Left cardiac atrium (tissue), 4 donors: ENCODE measurements around the gene CD46. TPM values are rescaled to one million over a fixed set of nuclear protein-coding genes. Genes with fewer than 3 reads are reported as not detected.
"Not testable (repeated sequence)": the region's sequence is repeated elsewhere in the genome, so short reads cannot be mapped to it uniquely, and the experiment has no call there.

Experiments used
- ATAC-seq, 2 donors: fragments of 200-7000 bp; cut with Tn5 transposase; one replicate each; pipeline ENCODE4 v1.9.1; 2020; ENCODE audit warnings: mild to moderate bottlenecking in 2 of 2, moderate library complexity in 2 of 2
- DNase-seq: peaks from one replicate; pipeline ENCODE4 v3.0.0-alpha.2; 2020
- intact Hi-C, 2 donors: fragments of 100-400 bp; cut with DNase I; formaldehyde crosslinking; loops; one replicate each; pipeline versions ENCODE4 v1.14.1 to v1.15.1; 2022 to 2023
- total RNA-seq, 2 donors: library from RNA; stranded (reverse); fragmentation: NEBNext Ultra II Directional; extraction: Animal tissue kit (Norgen Biotek cat#: 25700); gene quantifications; one replicate each; pipeline ENCODE4 v1.2.1, GENCODE V29; 2021
- donor health status: DM: no; HTN: yes; CAD: no.
- donor health status: DM: no; HTN: yes; CAD: no; lungs with severe emphysema.
- donor health status: DM: yes; HTN: yes; CAD: no.
- donor health status: Dilated cardiomyopathy.

CD46 gene
- total RNA-seq, 2 donors from 2014 or later: 108 to 110 TPM

- intact Hi-C loops: no loop called here
- ATAC-seq: no peak
- no peak for DNase-seq
Observed at GRCh38 chr1:207747627-207748492, 4.0 kb upstream of the CD46 start.

- DNase-seq (no peak), ATAC-seq (no peak)
- intact Hi-C loops: no loop called here
Observed at GRCh38 chr1:207748737-207749528, 2.9 kb upstream of the CD46 start.

- ATAC-seq (no peak), DNase-seq (no peak)
- intact Hi-C loops: no loop called here
Observed at GRCh38 chr1:207750631-207751305, 1.1 kb upstream of the CD46 start.

- ATAC-seq, intact Hi-C loops: not testable (repeated sequence)
Observed at GRCh38 chr1:207751463-207751789, 428 bp upstream of the CD46 start.

GRCh38 chr1:207752456-207752998 lies 673 bp downstream of the CD46 start:
- intact Hi-C loops: no loop called here
- DNase-seq (no peak), ATAC-seq (peak; percentile 10 to 42)

More at GRCh38 chr1:207751463-207751789, 428 bp upstream of the CD46 start:
- DNase-seq: not testable (repeated sequence)

- no peak for DNase-seq
- ATAC-seq: no peak
- intact Hi-C loops: no loop called here
Observed at GRCh38 chr1:207753611-207754010, 1.8 kb downstream of the CD46 start.

GRCh38 chr1:207754011-207754410 lies 2.2 kb downstream of the CD46 start:
- intact Hi-C loops: no loop called here
- no peak for DNase-seq
- no peak for ATAC-seq

GRCh38 chr1:207754974-207755700 lies 3.3 kb downstream of the CD46 start:
- intact Hi-C loops: no loop called here
- DNase-seq (no peak), ATAC-seq (no peak)

GRCh38 chr1:207755846-207756693 lies 4.2 kb downstream of the CD46 start:
- no peak for DNase-seq
- no peak for ATAC-seq
- intact Hi-C loops: no loop called here

- intact Hi-C loops: no loop called here
- no peak for DNase-seq
- ATAC-seq: no peak
Observed at GRCh38 chr1:207762622-207763021, 10.8 kb downstream of the CD46 start.

GRCh38 chr1:207763091-207763490 lies 11.2 kb downstream of the CD46 start:
- peak in 1 of 2 donors; percentile 18 for ATAC-seq
- no peak for DNase-seq
- intact Hi-C loops: no loop called here

GRCh38 chr1:207763972-207764371 lies 12.1 kb downstream of the CD46 start:
- intact Hi-C loops: no loop called here
- ATAC-seq (no peak), DNase-seq (no peak)

GRCh38 chr1:207766569-207766968 lies 14.7 kb downstream of the CD46 start:
- intact Hi-C loops: no loop called here
- DNase-seq: no peak
- ATAC-seq: no peak

GRCh38 chr1:207770514-207770913 lies 18.7 kb downstream of the CD46 start:
- intact Hi-C loops: not testable (repeated sequence)

GRCh38 chr1:207776045-207776444 lies 24.2 kb downstream of the CD46 start:
- intact Hi-C loops, DNase-seq, ATAC-seq: not testable (repeated sequence)

More at GRCh38 chr1:207770514-207770913, 18.7 kb downstream of the CD46 start:
- ATAC-seq, DNase-seq: not testable (repeated sequence)

GRCh38 chr1:207777412-207777811 lies 25.6 kb downstream of the CD46 start:
- ATAC-seq, intact Hi-C loops: not testable (repeated sequence)

GRCh38 chr1:207779008-207779407 lies 27.2 kb downstream of the CD46 start:
- DNase-seq: no peak
- ATAC-seq: no peak
- intact Hi-C loops: no loop called here

More at GRCh38 chr1:207777412-207777811, 25.6 kb downstream of the CD46 start:
- not testable (repeated sequence) for DNase-seq

GRCh38 chr1:207781312-207781711 lies 29.5 kb downstream of the CD46 start:
- ATAC-seq (no peak), DNase-seq (no peak)
- intact Hi-C loops: no loop called here
